ENCODE data around the gene KISS1. TPM values are rescaled to one million over a fixed set of nuclear protein-coding genes. Genes with fewer than 3 reads are reported as not detected.

The KISS1 gene
- polyA plus RNA-seq, 1 of the 3 experiments (the other 2 are of a cell fraction), result 0.10 TPM

DNA sequence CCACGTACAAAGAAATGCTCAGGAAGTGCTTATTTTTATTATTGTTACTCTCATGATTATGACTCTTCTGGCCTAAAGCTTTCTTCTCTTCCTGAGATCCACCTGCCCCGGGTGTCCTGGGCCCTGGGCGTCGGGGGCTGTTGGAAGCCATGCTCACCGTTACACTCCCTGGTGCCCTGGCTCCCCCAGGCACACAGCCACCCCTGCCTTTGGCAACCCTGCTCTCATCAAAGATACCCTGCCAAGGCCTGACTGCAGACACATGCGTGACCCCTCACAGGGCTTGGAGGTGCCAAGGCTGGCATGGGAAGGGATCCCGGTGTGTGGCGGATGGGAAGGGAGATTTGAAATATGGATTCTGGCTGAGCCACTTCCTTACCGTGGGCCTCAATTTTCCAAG is 3.3 kb upstream of the KISS1 start:
- ChIA-PET CTCF (interaction anchor here (0.9 to 3.8 kb wide), 9 partner anchors 11 to 328 kb away, joined by 3 to 27 read pairs (median 5); partner anchors contain the start of gene PLEKHA6), POLR2A (no interaction called here)
- Histone ChIP-seq H3F3A (replicated peaks; ENCODE audit: insufficient read depth) (no peaks in the 10 kb centered on the region), H3K4me1 (ENCODE audit: control insufficient read depth in 1 of 2, insufficient read depth in 2 of 2, low read depth in 1 of 2, low read length in 1 of 2) (peaks cover 2 to 26% of the 10 kb centered on the region in 2 experiments; a peak in 2 of 4 replicates), H2AFZ (ENCODE audit: low read depth) (no peak overlapping the region), H3K27ac (ENCODE audit: low read depth in 2 of 2, low read length in 1 of 2) (no peak overlapping the region), H3K9ac (no peak overlapping the region), H3K9me2 (no peaks in the 10 kb centered on the region), H3K79me2 (ENCODE audit: insufficient read depth) (no peaks in the 10 kb centered on the region), H3K9me3 (no peaks in the 10 kb centered on the region), H3K36me3 (replicated peaks in 1 of 2; ENCODE audit: control insufficient read depth in 1 of 2, insufficient read depth in 2 of 2, low read length in 1 of 2) (no peaks in the 10 kb centered on the region), H3K4me2 (no peak overlapping the region), H3K4me3 (ENCODE audit: low read depth in 2 of 2, low read length in 1 of 2) (no peak overlapping the region), H3K27me3 (ENCODE audit: insufficient read depth) (no peaks in the 10 kb centered on the region), H4K20me1 (ENCODE audit: insufficient read depth) (no peaks in the 10 kb centered on the region)
- TF ChIP-seq, protein P1, sequence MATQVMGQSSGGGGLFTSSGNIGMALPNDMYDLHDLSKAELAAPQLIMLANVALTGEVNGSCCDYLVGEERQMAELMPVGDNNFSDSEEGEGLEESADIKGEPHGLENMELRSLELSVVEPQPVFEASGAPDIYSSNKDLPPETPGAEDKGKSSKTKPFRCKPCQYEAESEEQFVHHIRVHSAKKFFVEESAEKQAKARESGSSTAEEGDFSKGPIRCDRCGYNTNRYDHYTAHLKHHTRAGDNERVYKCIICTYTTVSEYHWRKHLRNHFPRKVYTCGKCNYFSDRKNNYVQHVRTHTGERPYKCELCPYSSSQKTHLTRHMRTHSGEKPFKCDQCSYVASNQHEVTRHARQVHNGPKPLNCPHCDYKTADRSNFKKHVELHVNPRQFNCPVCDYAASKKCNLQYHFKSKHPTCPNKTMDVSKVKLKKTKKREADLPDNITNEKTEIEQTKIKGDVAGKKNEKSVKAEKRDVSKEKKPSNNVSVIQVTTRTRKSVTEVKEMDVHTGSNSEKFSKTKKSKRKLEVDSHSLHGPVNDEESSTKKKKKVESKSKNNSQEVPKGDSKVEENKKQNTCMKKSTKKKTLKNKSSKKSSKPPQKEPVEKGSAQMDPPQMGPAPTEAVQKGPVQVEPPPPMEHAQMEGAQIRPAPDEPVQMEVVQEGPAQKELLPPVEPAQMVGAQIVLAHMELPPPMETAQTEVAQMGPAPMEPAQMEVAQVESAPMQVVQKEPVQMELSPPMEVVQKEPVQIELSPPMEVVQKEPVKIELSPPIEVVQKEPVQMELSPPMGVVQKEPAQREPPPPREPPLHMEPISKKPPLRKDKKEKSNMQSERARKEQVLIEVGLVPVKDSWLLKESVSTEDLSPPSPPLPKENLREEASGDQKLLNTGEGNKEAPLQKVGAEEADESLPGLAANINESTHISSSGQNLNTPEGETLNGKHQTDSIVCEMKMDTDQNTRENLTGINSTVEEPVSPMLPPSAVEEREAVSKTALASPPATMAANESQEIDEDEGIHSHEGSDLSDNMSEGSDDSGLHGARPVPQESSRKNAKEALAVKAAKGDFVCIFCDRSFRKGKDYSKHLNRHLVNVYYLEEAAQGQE (IDR thresholded peaks at IDR 0.05; ENCODE audit: low read depth, low read length), result no peak
- TF ChIP-seq TEAD4 (IDR thresholded peaks at IDR 0.05; ENCODE audit: borderline replicate concordance, insufficient read depth), result no peak
- TF ChIP-seq, protein P2, sequence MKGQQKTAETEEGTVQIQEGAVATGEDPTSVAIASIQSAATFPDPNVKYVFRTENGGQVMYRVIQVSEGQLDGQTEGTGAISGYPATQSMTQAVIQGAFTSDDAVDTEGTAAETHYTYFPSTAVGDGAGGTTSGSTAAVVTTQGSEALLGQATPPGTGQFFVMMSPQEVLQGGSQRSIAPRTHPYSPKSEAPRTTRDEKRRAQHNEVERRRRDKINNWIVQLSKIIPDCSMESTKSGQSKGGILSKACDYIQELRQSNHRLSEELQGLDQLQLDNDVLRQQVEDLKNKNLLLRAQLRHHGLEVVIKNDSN (IDR thresholded peaks at IDR 0.05; ENCODE audit: borderline replicate concordance, low read depth), result no peak
- TF ChIP-seq GABPA (IDR thresholded peaks at IDR 0.05; ENCODE audit: low read depth), result no peak
- TF ChIP-seq EZH2phosphoT487 (IDR thresholded peaks at IDR 0.05; ENCODE audit: borderline replicate concordance, low read depth), result no peak
- TF ChIP-seq NFIC (IDR thresholded peaks at IDR 0.05; ENCODE audit: borderline replicate concordance), result no peak
- no peak for TF ChIP-seq RCOR1 (IDR thresholded peaks at IDR 0.05; ENCODE audit: low read length)
- no peak for TF ChIP-seq FOXM1 (IDR thresholded peaks at IDR 0.05; ENCODE audit: low read depth)
- DNase-seq, result no peak
- 75% methylated on average over 4 of the region's 9 CpGs for WGBS (ENCODE audit: low lambda C conversion rate)

DNA sequence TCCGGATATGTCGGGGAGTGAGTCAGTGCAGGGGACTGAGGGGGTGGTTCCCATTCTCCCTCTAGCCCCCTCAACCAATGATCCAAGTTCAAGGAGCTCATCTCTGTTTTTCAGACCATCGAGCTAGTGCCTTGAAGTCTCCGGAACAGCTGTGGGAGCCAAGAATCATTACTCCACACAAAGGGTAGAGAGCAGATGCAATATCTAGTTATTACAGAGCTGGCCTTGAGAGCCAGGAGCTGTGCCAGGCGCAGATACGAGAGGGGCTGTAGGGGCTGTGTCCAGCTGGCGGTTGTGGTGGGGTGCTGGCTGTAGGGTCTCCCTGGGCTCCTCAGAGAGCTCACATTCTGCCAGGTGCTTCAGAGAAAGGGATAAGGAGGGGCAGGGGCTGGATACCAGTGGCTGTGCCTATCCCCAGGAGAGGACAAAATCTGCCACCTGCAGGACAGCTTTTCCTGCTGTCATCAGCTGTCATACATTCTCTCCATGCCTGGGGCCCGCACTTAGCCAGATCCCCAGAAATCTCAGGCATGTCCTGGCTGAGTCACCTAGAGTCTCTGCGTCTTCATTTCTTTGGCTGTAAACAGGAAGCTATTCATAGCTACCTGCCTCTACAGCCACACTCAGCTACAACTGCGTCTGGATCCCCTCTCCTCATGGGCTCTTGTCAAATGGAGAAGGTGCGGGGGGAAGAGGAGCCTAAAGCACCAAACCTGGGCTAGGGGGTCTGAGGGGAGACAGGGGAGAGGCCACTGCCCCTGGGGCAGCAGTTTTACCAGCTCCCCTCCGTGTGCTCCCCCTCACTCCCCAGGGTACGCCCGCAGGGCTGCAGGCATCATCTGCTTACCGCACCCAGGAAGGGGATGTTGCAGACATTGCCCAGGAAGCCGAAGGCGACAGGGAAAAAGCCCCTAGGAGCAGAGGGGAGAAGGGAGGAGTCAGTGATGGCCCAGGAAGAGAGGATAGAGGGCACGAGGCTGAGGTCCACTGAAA is 2.4 kb upstream of the KISS1 start:
- Histone ChIP-seq H3F3A (replicated peaks; ENCODE audit: insufficient read depth) (no peaks in the 10 kb centered on the region), H3K9me2 (no peaks in the 10 kb centered on the region), H3K27ac (ENCODE audit: low read depth in 2 of 2, low read length in 1 of 2) (no peak overlapping the region), H2AFZ (ENCODE audit: low read depth) (no peak overlapping the region), H3K4me3 (ENCODE audit: low read depth in 2 of 2, low read length in 1 of 2) (no peak overlapping the region), H3K9ac (no peak overlapping the region), H3K36me3 (replicated peaks in 1 of 2; ENCODE audit: control insufficient read depth in 1 of 2, insufficient read depth in 2 of 2, low read length in 1 of 2) (no peaks in the 10 kb centered on the region), H3K27me3 (ENCODE audit: insufficient read depth) (no peaks in the 10 kb centered on the region), H4K20me1 (ENCODE audit: insufficient read depth) (no peaks in the 10 kb centered on the region), H3K4me2 (peak overlapping the region; percentile 5; the same call in 1 of the 2 replicates), H3K4me1 (ENCODE audit: control insufficient read depth in 1 of 2, insufficient read depth in 2 of 2, low read depth in 1 of 2, low read length in 1 of 2) (peaks cover 2 to 26% of the 10 kb centered on the region in 2 experiments; a peak in 2 of 4 replicates), H3K9me3 (no peaks in the 10 kb centered on the region), H3K79me2 (ENCODE audit: insufficient read depth) (no peaks in the 10 kb centered on the region)
- WGBS (ENCODE audit: low lambda C conversion rate), result 66% methylated on average over 15 of the region's 18 CpGs
- peak; percentile 45 for DNase-seq
- CTCF ChIA-PET, result interaction anchor here (0.9 to 3.8 kb wide), 14 partner anchors 8 to 328 kb away, joined by 3 to 27 read pairs (median 4); partner anchors contain the start of gene PLEKHA6
- TF ChIP-seq FOSL2 (IDR thresholded peaks at IDR 0.05; ENCODE audit: borderline replicate concordance, low read depth) (peak; percentile 73; the same call in 1 of the 2 replicates), TCF12 (IDR thresholded peaks at IDR 0.05) (peak; percentile 56; the same call in 1 of the 2 replicates), EP300 (IDR thresholded peaks at IDR 0.05; ENCODE audit: borderline replicate concordance in 1 of 2, low read depth in 1 of 2, low read length in 1 of 2) (0 out of 4 replicates have a peak, but pooled peaks of 1 of the 2 experiments have one; percentile 37), MXI1 (IDR thresholded peaks at IDR 0.05; ENCODE audit: low read depth, low read length) (no peak), NFIC (IDR thresholded peaks at IDR 0.05; ENCODE audit: borderline replicate concordance) (no peak)
- TF ChIP-seq, protein P3, sequence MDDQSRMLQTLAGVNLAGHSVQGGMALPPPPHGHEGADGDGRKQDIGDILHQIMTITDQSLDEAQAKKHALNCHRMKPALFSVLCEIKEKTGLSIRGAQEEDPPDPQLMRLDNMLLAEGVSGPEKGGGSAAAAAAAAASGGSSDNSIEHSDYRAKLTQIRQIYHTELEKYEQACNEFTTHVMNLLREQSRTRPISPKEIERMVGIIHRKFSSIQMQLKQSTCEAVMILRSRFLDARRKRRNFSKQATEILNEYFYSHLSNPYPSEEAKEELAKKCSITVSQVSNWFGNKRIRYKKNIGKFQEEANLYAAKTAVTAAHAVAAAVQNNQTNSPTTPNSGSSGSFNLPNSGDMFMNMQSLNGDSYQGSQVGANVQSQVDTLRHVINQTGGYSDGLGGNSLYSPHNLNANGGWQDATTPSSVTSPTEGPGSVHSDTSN (IDR thresholded peaks at IDR 0.05), result peak; percentile 22; the same call in 1 of the 2 replicates
- TF ChIP-seq, protein P4, sequence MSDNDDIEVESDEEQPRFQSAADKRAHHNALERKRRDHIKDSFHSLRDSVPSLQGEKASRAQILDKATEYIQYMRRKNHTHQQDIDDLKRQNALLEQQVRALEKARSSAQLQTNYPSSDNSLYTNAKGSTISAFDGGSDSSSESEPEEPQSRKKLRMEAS (IDR thresholded peaks at IDR 0.05; ENCODE audit: low read depth), result peak; percentile 30; the same call in 1 of the 2 replicates
- POLR2A ChIA-PET, result no interaction called here

Data from SK-N-SH (cell line).